ENCODE data around the gene ZFYVE19.

ZFYVE19 gene

GRCh38 chr15:40826423-40827075 lies 19.7 kb downstream of the ZFYVE19 start:
- DNase-seq (ENCODE audit: low read depth), result no peak
- no peak for TF ChIP-seq CTCF (IDR thresholded peaks at IDR 0.05; ENCODE audit: insufficient read depth, low read depth, low read length, missing control alignments)
- H3K4me3 ChIP-seq (ENCODE audit: low read length), result no peak overlapping the region

- H3K4me3 ChIP-seq (ENCODE audit: low read length), result no peak within 1 kb of the TSS
- no peak for DNase-seq (ENCODE audit: low read depth)
- no peak for TF ChIP-seq CTCF (IDR thresholded peaks at IDR 0.05; ENCODE audit: insufficient read depth, low read depth, low read length, missing control alignments)
Observed at GRCh38 chr15:40828447-40829036, 21.7 kb downstream of the ZFYVE19 start, which contains the start of gene PPP1R14D. Gene PPP1R14D (minus strand): TSS chr15:40828708. CDS start chr15:40828641, 67 bp downstream.

GRCh38 chr15:40829115-40829514 lies 22.2 kb downstream of the ZFYVE19 start:
- DNase-seq (ENCODE audit: low read depth), result no peak
- TF ChIP-seq CTCF (IDR thresholded peaks at IDR 0.05; ENCODE audit: insufficient read depth, low read depth, low read length, missing control alignments), result no peak
- H3K4me3 ChIP-seq (ENCODE audit: low read length), result no peak overlapping the region

- no peak for DNase-seq (ENCODE audit: low read depth)
- H3K4me3 ChIP-seq (ENCODE audit: low read length), result no peak overlapping the region
- no peak for TF ChIP-seq CTCF (IDR thresholded peaks at IDR 0.05; ENCODE audit: insufficient read depth, low read depth, low read length, missing control alignments)
Observed at GRCh38 chr15:40830884-40831283, 24.0 kb downstream of the ZFYVE19 start.

- no peak overlapping the region for H3K4me3 ChIP-seq (ENCODE audit: low read length)
- no peak for DNase-seq (ENCODE audit: low read depth)
- TF ChIP-seq CTCF (IDR thresholded peaks at IDR 0.05; ENCODE audit: insufficient read depth, low read depth, low read length, missing control alignments), result no peak
Observed at GRCh38 chr15:40831861-40832260, 25.0 kb downstream of the ZFYVE19 start.

GRCh38 chr15:40832903-40833302 lies 26.0 kb downstream of the ZFYVE19 start:
- TF ChIP-seq CTCF (IDR thresholded peaks at IDR 0.05; ENCODE audit: insufficient read depth, low read depth, low read length, missing control alignments), result no peak

GRCh38 chr15:40836020-40836419 lies 29.1 kb downstream of the ZFYVE19 start:
- DNase-seq (ENCODE audit: low read depth), result no peak
- no peak for TF ChIP-seq CTCF (IDR thresholded peaks at IDR 0.05; ENCODE audit: insufficient read depth, low read depth, low read length, missing control alignments)

More at GRCh38 chr15:40832903-40833302, 26.0 kb downstream of the ZFYVE19 start:
- no peak for DNase-seq (ENCODE audit: low read depth)
- no peak overlapping the region for H3K4me3 ChIP-seq (ENCODE audit: low read length)

More at GRCh38 chr15:40836020-40836419, 29.1 kb downstream of the ZFYVE19 start:
- H3K4me3 ChIP-seq (ENCODE audit: low read length), result no peak overlapping the region

All from epithelial cell of esophagus (primary cell).